Measurements from ENCODE around the gene RTN4R.

DNA sequence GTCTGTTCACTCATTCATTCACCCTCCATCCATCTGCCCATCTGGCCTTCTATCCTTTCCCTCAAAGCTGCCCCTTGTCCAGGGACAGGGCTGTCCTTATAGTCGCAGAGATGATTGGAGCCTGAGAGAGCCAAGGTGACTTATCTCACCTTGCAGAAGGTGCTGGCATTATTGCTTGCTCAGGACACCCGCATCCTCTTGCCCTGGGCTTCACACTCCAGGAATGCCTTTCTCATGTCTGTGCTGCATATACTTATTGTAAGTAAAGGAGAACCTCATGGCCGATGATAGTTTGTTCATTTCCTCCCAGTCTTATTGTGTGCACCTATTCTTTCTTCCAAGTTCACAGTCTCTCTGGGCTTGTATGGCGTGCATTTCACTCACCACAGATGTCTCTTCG lies 68.2 kb downstream of the RTN4R start:
- TF ChIP-seq CEBPB (IDR thresholded peaks at IDR 0.05; ENCODE audit: low read depth) (no peak), POLR2A (IDR thresholded peaks at IDR 0.05; ENCODE audit: borderline replicate concordance, extremely low read depth, insufficient read depth, insufficient read length) (no peak), ELF1 (IDR thresholded peaks at IDR 0.05; ENCODE audit: borderline replicate concordance, low read depth) (no peak)
- TF ChIP-seq, protein P1, sequence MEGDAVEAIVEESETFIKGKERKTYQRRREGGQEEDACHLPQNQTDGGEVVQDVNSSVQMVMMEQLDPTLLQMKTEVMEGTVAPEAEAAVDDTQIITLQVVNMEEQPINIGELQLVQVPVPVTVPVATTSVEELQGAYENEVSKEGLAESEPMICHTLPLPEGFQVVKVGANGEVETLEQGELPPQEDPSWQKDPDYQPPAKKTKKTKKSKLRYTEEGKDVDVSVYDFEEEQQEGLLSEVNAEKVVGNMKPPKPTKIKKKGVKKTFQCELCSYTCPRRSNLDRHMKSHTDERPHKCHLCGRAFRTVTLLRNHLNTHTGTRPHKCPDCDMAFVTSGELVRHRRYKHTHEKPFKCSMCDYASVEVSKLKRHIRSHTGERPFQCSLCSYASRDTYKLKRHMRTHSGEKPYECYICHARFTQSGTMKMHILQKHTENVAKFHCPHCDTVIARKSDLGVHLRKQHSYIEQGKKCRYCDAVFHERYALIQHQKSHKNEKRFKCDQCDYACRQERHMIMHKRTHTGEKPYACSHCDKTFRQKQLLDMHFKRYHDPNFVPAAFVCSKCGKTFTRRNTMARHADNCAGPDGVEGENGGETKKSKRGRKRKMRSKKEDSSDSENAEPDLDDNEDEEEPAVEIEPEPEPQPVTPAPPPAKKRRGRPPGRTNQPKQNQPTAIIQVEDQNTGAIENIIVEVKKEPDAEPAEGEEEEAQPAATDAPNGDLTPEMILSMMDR (IDR thresholded peaks at IDR 0.05 in 2 of 3, conservative IDR thresholded peaks at IDR 0.05 in 1 of 3; ENCODE audit: borderline replicate concordance in 1 of 3, insufficient read depth in 1 of 3, low read depth in 2 of 3, low read length in 2 of 3), result no peak
- TF ChIP-seq, protein P2, sequence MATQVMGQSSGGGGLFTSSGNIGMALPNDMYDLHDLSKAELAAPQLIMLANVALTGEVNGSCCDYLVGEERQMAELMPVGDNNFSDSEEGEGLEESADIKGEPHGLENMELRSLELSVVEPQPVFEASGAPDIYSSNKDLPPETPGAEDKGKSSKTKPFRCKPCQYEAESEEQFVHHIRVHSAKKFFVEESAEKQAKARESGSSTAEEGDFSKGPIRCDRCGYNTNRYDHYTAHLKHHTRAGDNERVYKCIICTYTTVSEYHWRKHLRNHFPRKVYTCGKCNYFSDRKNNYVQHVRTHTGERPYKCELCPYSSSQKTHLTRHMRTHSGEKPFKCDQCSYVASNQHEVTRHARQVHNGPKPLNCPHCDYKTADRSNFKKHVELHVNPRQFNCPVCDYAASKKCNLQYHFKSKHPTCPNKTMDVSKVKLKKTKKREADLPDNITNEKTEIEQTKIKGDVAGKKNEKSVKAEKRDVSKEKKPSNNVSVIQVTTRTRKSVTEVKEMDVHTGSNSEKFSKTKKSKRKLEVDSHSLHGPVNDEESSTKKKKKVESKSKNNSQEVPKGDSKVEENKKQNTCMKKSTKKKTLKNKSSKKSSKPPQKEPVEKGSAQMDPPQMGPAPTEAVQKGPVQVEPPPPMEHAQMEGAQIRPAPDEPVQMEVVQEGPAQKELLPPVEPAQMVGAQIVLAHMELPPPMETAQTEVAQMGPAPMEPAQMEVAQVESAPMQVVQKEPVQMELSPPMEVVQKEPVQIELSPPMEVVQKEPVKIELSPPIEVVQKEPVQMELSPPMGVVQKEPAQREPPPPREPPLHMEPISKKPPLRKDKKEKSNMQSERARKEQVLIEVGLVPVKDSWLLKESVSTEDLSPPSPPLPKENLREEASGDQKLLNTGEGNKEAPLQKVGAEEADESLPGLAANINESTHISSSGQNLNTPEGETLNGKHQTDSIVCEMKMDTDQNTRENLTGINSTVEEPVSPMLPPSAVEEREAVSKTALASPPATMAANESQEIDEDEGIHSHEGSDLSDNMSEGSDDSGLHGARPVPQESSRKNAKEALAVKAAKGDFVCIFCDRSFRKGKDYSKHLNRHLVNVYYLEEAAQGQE (IDR thresholded peaks at IDR 0.05; ENCODE audit: low read depth), result no peak

All from HCT116 (cell line).